Upper lobe of left lung (tissue), 4 donors: ENCODE results near the gene VPS11.

ENCODE experiments used
- CTCF ChIP-seq, 6 experiments: fragments of 450-650 bp in 4 of 6; fragments of 200-600 bp in 2 of 6; sonication (generic) in 2 of 6; IDR thresholded peaks; one replicate each; pipeline ENCODE4 v1.5.1; 2016 to 2019; ENCODE audit warnings: antibody characterized with exemption in 6 of 6
- EP300 ChIP-seq, 4 donors: sonication (generic); formaldehyde crosslinking; IDR thresholded peaks; one replicate each; pipeline ENCODE4 v1.5.1; 2017; ENCODE audit warnings: antibody characterized with exemption in 4 of 4, control low read depth in 2 of 4
- POLR2A ChIP-seq, 4 donors: fragments of 450-650 bp; IDR thresholded peaks; one replicate each; pipeline ENCODE4 v1.5.1; 2016 to 2017; ENCODE audit warnings: antibody characterized with exemption in 4 of 4, mild to moderate bottlenecking in 2 of 4
- POLR2AphosphoS5 ChIP-seq, 2 donors: sonication (generic); formaldehyde crosslinking; IDR thresholded peaks; one replicate each; pipeline ENCODE4 v1.5.1; 2017; ENCODE audit warnings: antibody characterized with exemption in 2 of 2

- TF ChIP-seq POLR2A (IDR thresholded peaks at IDR 0.05) = no peak
- no peak for TF ChIP-seq CTCF (IDR thresholded peaks at IDR 0.05)
- TF ChIP-seq EP300 (IDR thresholded peaks at IDR 0.05) = no peak
- no peak for TF ChIP-seq POLR2AphosphoS5 (IDR thresholded peaks at IDR 0.05)
Measured at GRCh38 chr11:119116235-119116594, 48.6 kb downstream of the VPS11 start.
